ENCODE measurements around the gene KANSL3.

KANSL3 gene

GRCh38 chr2:96638144-96639121 lies at the start of gene KANSL3:
TSS of gene KANSL3 (minus strand) at chr2:96638312. CDS start at chr2:96637135, 1,177 bp downstream.
- H3K27ac ChIP-seq (ENCODE audit: low read depth, low read length), result peak within 1 kb of the TSS; percentile 92
- no peaks in the 10 kb centered on the region for H3K9me3 ChIP-seq (ENCODE audit: control insufficient read depth in 1 of 2, low read length in 2 of 2)
- H3K4me1 ChIP-seq (ENCODE audit: control insufficient read depth in 1 of 2, insufficient read depth in 2 of 2, low read length in 2 of 2), result peaks cover 18 to 23% of the 10 kb centered on the region in 2 donors
- H3K36me3 ChIP-seq (ENCODE audit: control insufficient read depth in 1 of 2, insufficient read depth in 2 of 2, low read length in 2 of 2), result no peaks in the 10 kb centered on the region
- peak within 1 kb of the TSS; percentile 71 to 81 for H3K4me3 ChIP-seq (ENCODE audit: low read depth in 1 of 2, low read length in 2 of 2)
- no peaks in the 10 kb centered on the region for H3K27me3 ChIP-seq (ENCODE audit: control insufficient read depth in 1 of 2, insufficient read depth in 2 of 2, low read length in 2 of 2)
- peak within 1 kb of the TSS; percentile 91 to 93 for H3K9ac ChIP-seq (ENCODE audit: low read depth in 1 of 2, low read length in 2 of 2)

GRCh38 chr2:96687266-96687665 lies 49.2 kb upstream of the KANSL3 start:
- H3K4me3 ChIP-seq (ENCODE audit: low read depth in 1 of 2, low read length in 2 of 2), result no peak overlapping the region
- H3K9ac ChIP-seq (ENCODE audit: low read depth in 1 of 2, low read length in 2 of 2), result no peak overlapping the region
- H3K27me3 ChIP-seq (ENCODE audit: control insufficient read depth in 1 of 2, insufficient read depth in 2 of 2, low read length in 2 of 2), result no peaks in the 10 kb centered on the region
- peaks cover 9 to 10% of the 10 kb centered on the region in 2 donors for H3K4me1 ChIP-seq (ENCODE audit: control insufficient read depth in 1 of 2, insufficient read depth in 2 of 2, low read length in 2 of 2)
- no peak overlapping the region for H3K27ac ChIP-seq (ENCODE audit: low read depth, low read length)
- H3K36me3 ChIP-seq (ENCODE audit: control insufficient read depth in 1 of 2, insufficient read depth in 2 of 2, low read length in 2 of 2), result no peaks in the 10 kb centered on the region
- no peaks in the 10 kb centered on the region for H3K9me3 ChIP-seq (ENCODE audit: control insufficient read depth in 1 of 2, low read length in 2 of 2)

GRCh38 chr2:96685577-96686459 lies 47.7 kb upstream of the KANSL3 start:
- Histone ChIP-seq H3K4me1 (ENCODE audit: control insufficient read depth in 1 of 2, insufficient read depth in 2 of 2, low read length in 2 of 2) (peaks cover 9 to 10% of the 10 kb centered on the region in 2 donors), H3K27me3 (ENCODE audit: control insufficient read depth in 1 of 2, insufficient read depth in 2 of 2, low read length in 2 of 2) (no peaks in the 10 kb centered on the region), H3K4me3 (ENCODE audit: low read depth in 1 of 2, low read length in 2 of 2) (no peak overlapping the region), H3K9ac (ENCODE audit: low read depth in 1 of 2, low read length in 2 of 2) (no peak overlapping the region), H3K9me3 (ENCODE audit: control insufficient read depth in 1 of 2, low read length in 2 of 2) (no peaks in the 10 kb centered on the region), H3K27ac (ENCODE audit: low read depth, low read length) (no peak overlapping the region), H3K36me3 (ENCODE audit: control insufficient read depth in 1 of 2, insufficient read depth in 2 of 2, low read length in 2 of 2) (no peaks in the 10 kb centered on the region)

- peaks cover 9 to 10% of the 10 kb centered on the region in 2 donors for H3K4me1 ChIP-seq (ENCODE audit: control insufficient read depth in 1 of 2, insufficient read depth in 2 of 2, low read length in 2 of 2)
- no peaks in the 10 kb centered on the region for H3K36me3 ChIP-seq (ENCODE audit: control insufficient read depth in 1 of 2, insufficient read depth in 2 of 2, low read length in 2 of 2)
- no peaks in the 10 kb centered on the region for H3K27me3 ChIP-seq (ENCODE audit: control insufficient read depth in 1 of 2, insufficient read depth in 2 of 2, low read length in 2 of 2)
- no peak overlapping the region for H3K27ac ChIP-seq (ENCODE audit: low read depth, low read length)
- H3K9me3 ChIP-seq (ENCODE audit: control insufficient read depth in 1 of 2, low read length in 2 of 2), result no peaks in the 10 kb centered on the region
- no peak overlapping the region for H3K4me3 ChIP-seq (ENCODE audit: low read depth in 1 of 2, low read length in 2 of 2)
- H3K9ac ChIP-seq (ENCODE audit: low read depth in 1 of 2, low read length in 2 of 2), result no peak overlapping the region
Observed at GRCh38 chr2:96684883-96685576, 46.9 kb upstream of the KANSL3 start.

- Histone ChIP-seq H3K4me3 (ENCODE audit: low read depth in 1 of 2, low read length in 2 of 2) (no peak overlapping the region), H3K36me3 (ENCODE audit: control insufficient read depth in 1 of 2, insufficient read depth in 2 of 2, low read length in 2 of 2) (no peaks in the 10 kb centered on the region), H3K27ac (ENCODE audit: low read depth, low read length) (no peak overlapping the region), H3K4me1 (ENCODE audit: control insufficient read depth in 1 of 2, insufficient read depth in 2 of 2, low read length in 2 of 2) (peaks cover 9 to 10% of the 10 kb centered on the region in 2 donors), H3K27me3 (ENCODE audit: control insufficient read depth in 1 of 2, insufficient read depth in 2 of 2, low read length in 2 of 2) (no peaks in the 10 kb centered on the region), H3K9ac (ENCODE audit: low read depth in 1 of 2, low read length in 2 of 2) (no peak overlapping the region), H3K9me3 (ENCODE audit: control insufficient read depth in 1 of 2, low read length in 2 of 2) (no peaks in the 10 kb centered on the region)
Observed at GRCh38 chr2:96683972-96684820, 46.1 kb upstream of the KANSL3 start.

GRCh38 chr2:96683307-96683706 lies 45.2 kb upstream of the KANSL3 start:
- Histone ChIP-seq H3K9me3 (ENCODE audit: control insufficient read depth in 1 of 2, low read length in 2 of 2) (no peaks in the 10 kb centered on the region), H3K4me3 (ENCODE audit: low read depth in 1 of 2, low read length in 2 of 2) (no peak overlapping the region), H3K27ac (ENCODE audit: low read depth, low read length) (no peak overlapping the region), H3K9ac (ENCODE audit: low read depth in 1 of 2, low read length in 2 of 2) (no peak overlapping the region), H3K27me3 (ENCODE audit: control insufficient read depth in 1 of 2, insufficient read depth in 2 of 2, low read length in 2 of 2) (no peaks in the 10 kb centered on the region), H3K4me1 (ENCODE audit: control insufficient read depth in 1 of 2, insufficient read depth in 2 of 2, low read length in 2 of 2) (peaks cover 9 to 10% of the 10 kb centered on the region in 2 donors), H3K36me3 (ENCODE audit: control insufficient read depth in 1 of 2, insufficient read depth in 2 of 2, low read length in 2 of 2) (no peaks in the 10 kb centered on the region)

GRCh38 chr2:96681540-96681939 lies 43.4 kb upstream of the KANSL3 start:
- Histone ChIP-seq H3K27me3 (ENCODE audit: control insufficient read depth in 1 of 2, insufficient read depth in 2 of 2, low read length in 2 of 2) (no peaks in the 10 kb centered on the region), H3K4me1 (ENCODE audit: control insufficient read depth in 1 of 2, insufficient read depth in 2 of 2, low read length in 2 of 2) (peaks cover 9 to 10% of the 10 kb centered on the region in 2 donors), H3K4me3 (ENCODE audit: low read depth in 1 of 2, low read length in 2 of 2) (no peak overlapping the region), H3K9ac (ENCODE audit: low read depth in 1 of 2, low read length in 2 of 2) (no peak overlapping the region), H3K9me3 (ENCODE audit: control insufficient read depth in 1 of 2, low read length in 2 of 2) (no peaks in the 10 kb centered on the region), H3K36me3 (ENCODE audit: control insufficient read depth in 1 of 2, insufficient read depth in 2 of 2, low read length in 2 of 2) (no peaks in the 10 kb centered on the region), H3K27ac (ENCODE audit: low read depth, low read length) (no peak overlapping the region)

- no peak overlapping the region for H3K9ac ChIP-seq (ENCODE audit: low read depth in 1 of 2, low read length in 2 of 2)
- no peaks in the 10 kb centered on the region for H3K27me3 ChIP-seq (ENCODE audit: control insufficient read depth in 1 of 2, insufficient read depth in 2 of 2, low read length in 2 of 2)
- H3K4me3 ChIP-seq (ENCODE audit: low read depth in 1 of 2, low read length in 2 of 2), result no peak overlapping the region
- H3K27ac ChIP-seq (ENCODE audit: low read depth, low read length), result no peak overlapping the region
- no peaks in the 10 kb centered on the region for H3K36me3 ChIP-seq (ENCODE audit: control insufficient read depth in 1 of 2, insufficient read depth in 2 of 2, low read length in 2 of 2)
- peaks cover 6% of the 10 kb centered on the region in 2 donors for H3K4me1 ChIP-seq (ENCODE audit: control insufficient read depth in 1 of 2, insufficient read depth in 2 of 2, low read length in 2 of 2)
- no peaks in the 10 kb centered on the region for H3K9me3 ChIP-seq (ENCODE audit: control insufficient read depth in 1 of 2, low read length in 2 of 2)
Observed at GRCh38 chr2:96680561-96681141, 42.5 kb upstream of the KANSL3 start.

- H3K4me1 ChIP-seq (ENCODE audit: control insufficient read depth in 1 of 2, insufficient read depth in 2 of 2, low read length in 2 of 2), result peaks cover 4 to 6% of the 10 kb centered on the region in 2 donors
- H3K9me3 ChIP-seq (ENCODE audit: control insufficient read depth in 1 of 2, low read length in 2 of 2), result no peaks in the 10 kb centered on the region
- no peak overlapping the region for H3K9ac ChIP-seq (ENCODE audit: low read depth in 1 of 2, low read length in 2 of 2)
- H3K27me3 ChIP-seq (ENCODE audit: control insufficient read depth in 1 of 2, insufficient read depth in 2 of 2, low read length in 2 of 2), result no peaks in the 10 kb centered on the region
- no peak overlapping the region for H3K27ac ChIP-seq (ENCODE audit: low read depth, low read length)
- no peak overlapping the region for H3K4me3 ChIP-seq (ENCODE audit: low read depth in 1 of 2, low read length in 2 of 2)
- no peaks in the 10 kb centered on the region for H3K36me3 ChIP-seq (ENCODE audit: control insufficient read depth in 1 of 2, insufficient read depth in 2 of 2, low read length in 2 of 2)
Observed at GRCh38 chr2:96679848-96680247, 41.7 kb upstream of the KANSL3 start.

Measured in duodenal mucosa (tissue), 2 donors.